Esophagus squamous epithelium (tissue), 4 donors: Measurements from ENCODE around the gene UGP2.

Source experiments
- CTCF ChIP-seq, 6 experiments: fragments of 450-650 bp in 4 of 6; fragments of 200-600 bp in 2 of 6; sonication (generic) in 2 of 6; IDR thresholded peaks; one replicate each; pipeline ENCODE4 v1.5.1; 2016 to 2019; ENCODE audit warnings: antibody characterized with exemption in 6 of 6, mild to moderate bottlenecking in 4 of 6, moderate library complexity in 4 of 6
- POLR2A ChIP-seq, 4 donors: fragments of 450-650 bp; IDR thresholded peaks; one replicate each; pipeline ENCODE4 v1.6.1; 2017; ENCODE audit warnings: antibody characterized with exemption in 4 of 4, mild to moderate bottlenecking in 4 of 4, moderate library complexity in 3 of 4

GRCh38 chr2:63865159-63865799, 23.6 kb downstream of the UGP2 start:
- TF ChIP-seq CTCF (IDR thresholded peaks at IDR 0.05) (no peak), POLR2A (IDR thresholded peaks at IDR 0.05) (no peak)
